ENCODE results near the gene SMARCD3.

SMARCD3 gene

GRCh38 chr7:151279868-151280267 is 31.4 kb upstream of the SMARCD3 start:
- TF ChIP-seq CTCF (IDR thresholded peaks at IDR 0.05; ENCODE audit: low read depth, low read length) (no peak), MYC (IDR thresholded peaks at IDR 0.05; ENCODE audit: low read depth, low read length) (no peak), MAX (IDR thresholded peaks at IDR 0.05; ENCODE audit: low read depth, low read length) (no peak), POLR2A (IDR thresholded peaks at IDR 0.05; ENCODE audit: extremely low read depth, insufficient read length) (no peak)
- no peak for DNase-seq (ENCODE audit: low read depth)

GRCh38 chr7:151278949-151279348 is 30.5 kb upstream of the SMARCD3 start:
- H3K4me3 ChIP-seq (ENCODE audit: low read depth, low read length), result no peak overlapping the region
- no peak for DNase-seq (ENCODE audit: low read depth)
- TF ChIP-seq CTCF (IDR thresholded peaks at IDR 0.05; ENCODE audit: low read depth, low read length), result no peak
- TF ChIP-seq MAX (IDR thresholded peaks at IDR 0.05; ENCODE audit: low read depth, low read length), result no peak
- no peak for TF ChIP-seq POLR2A (IDR thresholded peaks at IDR 0.05; ENCODE audit: extremely low read depth, insufficient read length)
- TF ChIP-seq MYC (IDR thresholded peaks at IDR 0.05; ENCODE audit: low read depth, low read length), result no peak

More at GRCh38 chr7:151279868-151280267, 31.4 kb upstream of the SMARCD3 start:
- H3K4me3 ChIP-seq (ENCODE audit: low read depth, low read length), result no peak overlapping the region

GRCh38 chr7:151277631-151278030 is 29.1 kb upstream of the SMARCD3 start:
- TF ChIP-seq MAX (IDR thresholded peaks at IDR 0.05; ENCODE audit: low read depth, low read length) (no peak), CTCF (IDR thresholded peaks at IDR 0.05; ENCODE audit: low read depth, low read length) (no peak)
- H3K4me3 ChIP-seq (ENCODE audit: low read depth, low read length), result no peak overlapping the region
- no peak for DNase-seq (ENCODE audit: low read depth)

- DNase-seq (ENCODE audit: low read depth), result peak; percentile 86
- H3K4me3 ChIP-seq (ENCODE audit: low read depth, low read length), result peak overlapping the region; percentile 29
- TF ChIP-seq CTCF (IDR thresholded peaks at IDR 0.05; ENCODE audit: low read depth, low read length), result no peak
- TF ChIP-seq POLR2A (IDR thresholded peaks at IDR 0.05; ENCODE audit: extremely low read depth, insufficient read length), result peak; percentile 63
- TF ChIP-seq MAX (IDR thresholded peaks at IDR 0.05; ENCODE audit: low read depth, low read length), result peak; percentile 35
- peak; percentile 83 for TF ChIP-seq MYC (IDR thresholded peaks at IDR 0.05; ENCODE audit: low read depth, low read length)
These were observed 28.4 kb upstream of the SMARCD3 start for GRCh38 chr7:151276666-151277590.

- H3K4me3 ChIP-seq (ENCODE audit: low read depth, low read length), result no peak overlapping the region
- TF ChIP-seq MAX (IDR thresholded peaks at IDR 0.05; ENCODE audit: low read depth, low read length) (no peak), CTCF (IDR thresholded peaks at IDR 0.05; ENCODE audit: low read depth, low read length) (no peak), POLR2A (IDR thresholded peaks at IDR 0.05; ENCODE audit: extremely low read depth, insufficient read length) (no peak), MYC (IDR thresholded peaks at IDR 0.05; ENCODE audit: low read depth, low read length) (no peak)
- DNase-seq (ENCODE audit: low read depth), result no peak
These were observed 27.5 kb upstream of the SMARCD3 start for GRCh38 chr7:151275813-151276577.

Data from NB4 (cell line).